Suprapubic skin (tissue), 4 donors: ENCODE data around the gene IL13RA1. TPM values are rescaled to one million over a fixed set of nuclear protein-coding genes. Genes with fewer than 3 reads are reported as not detected.
"Not testable (repeated sequence)": the region's sequence is repeated elsewhere in the genome, so short reads cannot be mapped to it uniquely, and the experiment has no call there.

ENCODE experiments used
- DNase-seq, 2 donors: peaks; one replicate each; pipeline ENCODE4 v3.0.0-alpha.2; 2019; ENCODE audit warnings: low spot score in 2 of 2
- H3K27ac ChIP-seq: fragments of 200-600 bp; sonication (generic); one replicate; pipeline ENCODE4 v1.5.1; 2019
- H3K27me3 ChIP-seq: fragments of 200-600 bp; sonication (generic); one replicate; pipeline ENCODE4 v1.5.1; 2019
- H3K36me3 ChIP-seq: fragments of 200-600 bp; sonication (generic); one replicate; pipeline ENCODE4 v1.5.1; 2019
- H3K4me1 ChIP-seq: fragments of 200-600 bp; sonication (generic); one replicate; pipeline ENCODE4 v1.5.1; 2019
- H3K4me3 ChIP-seq: fragments of 200-600 bp; sonication (generic); one replicate; pipeline ENCODE4 v1.5.1; 2019; ENCODE audit warnings: mild to moderate bottlenecking
- H3K9me3 ChIP-seq: fragments of 200-600 bp; sonication (generic); one replicate; pipeline ENCODE4 v1.5.1; 2019
- EP300 ChIP-seq: sonication (generic); formaldehyde crosslinking; IDR thresholded peaks from one replicate; pipeline ENCODE4 v1.6.1; 2017; ENCODE audit warnings: antibody characterized with exemption
- POLR2A ChIP-seq, 2 donors: fragments of 450-650 bp; IDR thresholded peaks; one replicate each; pipeline ENCODE4 v1.6.1; 2017; ENCODE audit warnings: antibody characterized with exemption in 2 of 2, mild to moderate bottlenecking in 2 of 2, moderate library complexity in 2 of 2
- POLR2AphosphoS5 ChIP-seq, 3 donors: sonication (generic); formaldehyde crosslinking; IDR thresholded peaks; one replicate each; pipeline ENCODE4 v1.6.1; 2017; ENCODE audit warnings: antibody characterized with exemption in 3 of 3
- WGBS: methylation state at CpG from one replicate; pipeline ENCODE4 v1.1.5; 2018; 5-methylcytosine and 5-hydroxymethylcytosine counted together
- total RNA-seq, 4 donors: library from RNA; depleted of rRNA; stranded (reverse); fragments of >200 nt; gene quantifications; one replicate each; pipeline ENCODE4 v1.1.0, GENCODE V29; 2016
- TF ChIP-seq, protein P1 (sequence below), 2 donors: fragments of 200-600 bp in 1 of 2; fragments of 450-650 bp in 1 of 2; sonication (generic) in 1 of 2; IDR thresholded peaks; one replicate each; pipeline ENCODE4 v1.5.1; 2016 to 2019; ENCODE audit warnings: antibody characterized with exemption in 2 of 2, mild to moderate bottlenecking in 1 of 2, moderate library complexity in 1 of 2

Gene IL13RA1
- total RNA-seq, 4 donors from 2014 or later: 20.7 to 26.2 (median 24.8) TPM

DNA sequence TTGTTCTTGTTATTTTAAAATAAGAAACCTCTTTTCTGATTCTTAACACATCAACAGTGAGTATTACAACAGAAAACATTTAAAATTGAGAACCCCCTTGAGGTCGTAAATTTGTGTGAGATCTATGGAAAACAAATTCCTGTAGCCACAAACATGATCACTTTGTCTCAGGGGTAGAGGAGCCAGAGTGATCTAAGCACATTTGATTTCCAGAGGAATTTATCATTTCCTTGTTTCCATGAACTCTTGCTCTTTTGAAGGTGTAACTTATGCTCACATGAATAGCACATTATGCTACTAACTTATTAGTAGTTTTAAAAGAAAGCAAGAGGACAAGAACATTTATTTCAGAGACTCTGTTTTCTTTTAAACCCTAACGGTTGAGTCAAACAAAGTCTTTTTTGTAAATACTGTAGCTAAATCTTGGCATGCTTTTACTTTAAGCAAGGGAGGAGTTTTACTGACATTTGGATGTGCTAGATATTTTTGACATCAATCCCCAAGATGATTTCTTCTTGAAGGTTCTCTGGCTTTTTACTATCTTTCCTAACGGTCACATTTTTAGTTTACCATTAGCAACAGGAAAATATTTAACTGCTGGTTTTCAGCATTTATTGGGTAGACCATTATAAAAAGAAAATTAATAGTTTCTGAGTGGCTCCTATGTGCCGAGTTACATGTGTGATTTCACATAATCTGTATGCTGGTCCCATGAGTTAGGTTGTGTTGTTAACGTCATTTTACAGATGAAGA lies 68.3 kb downstream of the IL13RA1 start:
- TF ChIP-seq POLR2AphosphoS5 (IDR thresholded peaks at IDR 0.05): no peak
- TF ChIP-seq POLR2A (IDR thresholded peaks at IDR 0.05): no peak
- no peak for TF ChIP-seq EP300
- TF ChIP-seq, protein P1, sequence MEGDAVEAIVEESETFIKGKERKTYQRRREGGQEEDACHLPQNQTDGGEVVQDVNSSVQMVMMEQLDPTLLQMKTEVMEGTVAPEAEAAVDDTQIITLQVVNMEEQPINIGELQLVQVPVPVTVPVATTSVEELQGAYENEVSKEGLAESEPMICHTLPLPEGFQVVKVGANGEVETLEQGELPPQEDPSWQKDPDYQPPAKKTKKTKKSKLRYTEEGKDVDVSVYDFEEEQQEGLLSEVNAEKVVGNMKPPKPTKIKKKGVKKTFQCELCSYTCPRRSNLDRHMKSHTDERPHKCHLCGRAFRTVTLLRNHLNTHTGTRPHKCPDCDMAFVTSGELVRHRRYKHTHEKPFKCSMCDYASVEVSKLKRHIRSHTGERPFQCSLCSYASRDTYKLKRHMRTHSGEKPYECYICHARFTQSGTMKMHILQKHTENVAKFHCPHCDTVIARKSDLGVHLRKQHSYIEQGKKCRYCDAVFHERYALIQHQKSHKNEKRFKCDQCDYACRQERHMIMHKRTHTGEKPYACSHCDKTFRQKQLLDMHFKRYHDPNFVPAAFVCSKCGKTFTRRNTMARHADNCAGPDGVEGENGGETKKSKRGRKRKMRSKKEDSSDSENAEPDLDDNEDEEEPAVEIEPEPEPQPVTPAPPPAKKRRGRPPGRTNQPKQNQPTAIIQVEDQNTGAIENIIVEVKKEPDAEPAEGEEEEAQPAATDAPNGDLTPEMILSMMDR (IDR thresholded peaks at IDR 0.05): no peak
- no peaks in the 10 kb centered on the region for H3K36me3 ChIP-seq
- 49% methylated on average over 5 of the region's 5 CpGs for WGBS
- no peaks in the 10 kb centered on the region for H3K4me1 ChIP-seq
- no peak for DNase-seq
- no peaks in the 10 kb centered on the region for H3K9me3 ChIP-seq
- no peaks in the 10 kb centered on the region for H3K27me3 ChIP-seq
- no peak overlapping the region for H3K4me3 ChIP-seq
- H3K27ac ChIP-seq: no peak overlapping the region

DNA sequence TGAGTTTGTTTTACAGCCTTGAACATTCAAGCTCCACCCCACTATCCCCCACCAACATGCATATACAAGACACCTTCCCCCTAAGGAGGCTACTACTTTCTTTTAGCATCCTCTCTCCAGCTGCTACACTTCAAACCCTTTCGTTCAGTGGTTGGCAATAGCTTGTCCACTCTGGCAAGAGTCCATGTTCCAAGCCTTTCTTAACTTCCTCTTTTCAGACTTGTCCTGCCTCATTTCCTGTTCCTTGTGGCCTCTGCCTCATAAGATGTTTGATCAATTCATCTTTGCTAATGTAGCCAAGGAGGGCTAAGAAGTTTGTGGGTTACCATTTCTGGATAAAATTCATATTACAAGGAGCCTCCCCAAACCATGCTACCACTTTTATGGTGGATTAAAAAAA lies 75.5 kb downstream of the IL13RA1 start:
- Histone ChIP-seq H3K4me1 (no peaks in the 10 kb centered on the region), H3K9me3 (no peaks in the 10 kb centered on the region), H3K27me3 (no peaks in the 10 kb centered on the region), H3K27ac (no peak overlapping the region), H3K36me3 (no peaks in the 10 kb centered on the region), H3K4me3 (no peak overlapping the region)
- DNase-seq: no peak
- TF ChIP-seq EP300 (no peak), POLR2A (IDR thresholded peaks at IDR 0.05) (no peak), POLR2AphosphoS5 (IDR thresholded peaks at IDR 0.05) (no peak)
- TF ChIP-seq, protein P1 (IDR thresholded peaks at IDR 0.05): no peak
- WGBS: 43% methylated on average over 1 of the region's 1 CpG

DNA sequence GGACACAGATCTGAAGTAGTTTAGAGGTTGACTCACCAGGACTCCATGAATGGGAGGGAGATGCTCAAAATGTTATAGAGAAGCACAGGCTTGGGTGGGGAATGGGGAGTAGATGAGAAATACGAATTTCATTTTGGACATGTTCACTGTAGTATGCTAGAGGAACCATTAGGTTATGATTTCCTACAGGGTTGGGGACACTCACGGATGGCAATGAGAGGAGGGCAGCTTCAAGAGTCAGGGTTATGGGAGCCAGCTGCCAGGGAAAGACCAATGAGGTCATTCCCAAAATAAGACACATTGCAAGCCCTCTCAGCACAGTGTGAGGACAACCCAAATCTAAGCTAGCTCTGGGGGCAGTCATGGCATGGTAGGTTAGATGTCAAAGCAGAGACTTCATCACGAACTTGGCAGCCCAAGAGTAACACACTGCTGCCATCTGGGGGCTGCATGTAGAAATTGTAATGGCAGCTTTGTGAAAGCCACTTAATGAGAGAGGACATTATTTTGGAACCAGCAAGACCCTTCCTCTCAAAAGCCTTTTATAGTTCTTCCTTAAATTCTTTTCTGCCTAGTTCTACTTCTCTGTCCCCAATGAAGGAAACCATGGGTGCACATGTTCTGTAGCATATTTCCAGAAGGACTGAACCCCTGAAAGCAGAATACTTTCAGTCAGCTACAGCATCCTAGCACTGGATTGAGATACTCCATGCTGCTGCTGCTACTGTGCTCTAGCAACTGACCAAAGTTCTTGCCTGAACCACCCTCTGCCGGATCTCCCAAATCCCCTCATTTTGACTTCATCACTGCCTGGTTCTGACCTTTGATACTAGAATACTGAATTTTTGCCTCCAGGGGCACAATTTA lies 80.0 kb downstream of the IL13RA1 start:
- TF ChIP-seq, protein P1 (IDR thresholded peaks at IDR 0.05): peak; percentile 42 to 51
- no peak for TF ChIP-seq EP300
- no peak overlapping the region for H3K4me3 ChIP-seq
- no peaks in the 10 kb centered on the region for H3K9me3 ChIP-seq
- no peaks in the 10 kb centered on the region for H3K27me3 ChIP-seq
- WGBS: 50% methylated on average over 4 of the region's 4 CpGs
- H3K27ac ChIP-seq: no peak overlapping the region
- no peaks in the 10 kb centered on the region for H3K36me3 ChIP-seq
- DNase-seq: no peak
- no peaks in the 10 kb centered on the region for H3K4me1 ChIP-seq

DNA sequence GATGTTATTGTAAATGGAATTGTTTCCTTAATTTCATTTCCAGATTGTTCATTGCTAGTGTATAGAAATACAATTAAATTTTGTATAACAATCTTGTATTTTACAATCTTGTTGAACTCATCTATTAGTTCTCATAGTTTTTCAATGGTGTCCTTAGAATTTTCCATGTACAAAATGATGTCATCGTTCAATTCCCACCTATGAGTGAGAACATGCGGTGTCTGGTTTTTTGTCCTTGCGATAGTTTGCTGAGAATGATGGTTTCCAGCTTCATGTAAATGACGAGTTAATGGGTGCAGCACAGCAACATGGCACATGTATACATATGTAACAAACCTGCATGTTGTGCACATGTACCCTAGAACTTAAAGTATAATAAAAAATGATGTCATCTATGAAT lies 89.9 kb downstream of the IL13RA1 start:
- whole genome bisulfite sequencing: 83% methylated on average over 4 of the region's 4 CpGs
- not testable (repeated sequence) for DNase-seq, H3K27ac ChIP-seq, H3K9me3 ChIP-seq, H3K27me3 ChIP-seq, H3K4me3 ChIP-seq, H3K36me3 ChIP-seq, H3K4me1 ChIP-seq

DNA sequence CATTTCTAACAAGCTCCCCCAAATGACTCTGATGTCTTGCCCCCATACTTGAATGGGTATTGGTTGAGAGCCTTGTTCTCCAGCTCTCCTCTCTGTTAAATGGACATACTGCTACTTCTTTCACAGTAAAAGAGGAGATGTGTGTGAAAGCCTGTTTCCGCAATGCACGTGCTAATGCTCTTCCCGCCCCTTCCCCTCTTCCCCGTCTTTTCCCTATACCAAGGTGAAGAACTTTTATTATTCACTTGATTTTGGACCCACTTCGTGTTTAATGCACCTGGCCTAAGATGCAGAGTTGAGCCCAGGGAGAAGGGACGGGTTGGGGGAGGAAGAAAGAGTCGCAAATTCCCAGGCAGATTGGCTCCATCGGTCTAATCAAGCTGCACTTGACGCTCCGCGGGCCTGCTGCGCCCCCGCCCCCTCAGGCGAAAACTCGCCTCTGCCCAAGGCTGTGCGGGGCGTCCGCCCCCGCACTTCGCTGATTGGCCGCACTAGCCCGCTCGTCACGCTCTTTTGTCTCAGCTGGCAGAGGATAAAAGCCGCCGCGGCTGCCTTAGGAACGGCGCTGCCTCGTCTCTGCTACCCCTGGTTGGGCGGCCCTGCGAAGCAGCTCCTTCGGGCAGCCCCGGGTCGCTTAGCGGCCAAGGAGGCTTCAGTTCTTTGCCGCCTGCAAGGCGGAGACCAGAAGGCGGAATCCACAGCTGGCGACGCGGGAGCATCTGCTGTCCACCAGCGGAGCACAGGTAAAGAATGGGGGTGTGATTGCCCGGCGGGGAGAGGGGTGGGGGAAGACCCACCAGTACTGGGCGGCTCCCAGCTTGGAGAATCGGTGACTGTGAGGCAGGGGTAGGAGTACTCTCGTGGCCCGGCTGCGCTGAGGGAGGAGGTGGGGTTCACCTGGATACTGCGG lies 96.1 kb downstream of the IL13RA1 start, which contains the start of gene ZCCHC12:
TSS of gene ZCCHC12 (plus strand) at position 562 of the 910 bp plus-strand sequence. CDS start 1,421 bp downstream, outside the sequence.
- TF ChIP-seq POLR2AphosphoS5 (IDR thresholded peaks at IDR 0.05): no peak
- no peak for TF ChIP-seq EP300
- TF ChIP-seq, protein P1 (IDR thresholded peaks at IDR 0.05): no peak
- TF ChIP-seq POLR2A (IDR thresholded peaks at IDR 0.05): no peak
- peaks cover 45% of the 10 kb centered on the region for H3K27me3 ChIP-seq
- no peak for DNase-seq
- peak within 1 kb of the TSS; percentile 39 for H3K4me3 ChIP-seq
- no peaks in the 10 kb centered on the region for H3K9me3 ChIP-seq
- WGBS: 36% methylated on average over 41 of the region's 51 CpGs
- no peak within 1 kb of the TSS for H3K27ac ChIP-seq
- no peaks in the 10 kb centered on the region for H3K36me3 ChIP-seq
- H3K4me1 ChIP-seq: peaks cover 15% of the 10 kb centered on the region
